ENCODE measurements around the gene PNLIPRP3.
"Not testable (repeated sequence)": the region's sequence is repeated elsewhere in the genome, so short reads cannot be mapped to it uniquely, and the experiment has no call there.

Gene PNLIPRP3

DNA sequence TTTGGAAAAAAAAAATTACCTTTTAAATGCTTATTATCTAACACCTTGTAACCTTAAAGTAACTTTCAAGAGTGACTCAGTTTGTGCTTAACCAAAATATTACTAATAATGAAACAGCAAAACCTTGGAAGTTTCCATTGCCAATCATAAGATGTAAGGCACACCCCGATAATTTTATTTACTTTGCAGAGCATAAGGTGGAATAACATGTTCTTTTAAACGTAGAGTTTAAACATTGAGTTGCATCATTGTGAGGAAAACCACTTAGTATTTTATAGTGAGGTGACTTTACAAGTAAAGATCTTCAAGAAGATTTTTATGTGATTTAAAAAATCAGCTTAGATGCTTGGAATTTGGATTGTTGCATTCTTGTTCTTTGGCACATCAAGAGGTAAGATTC, at the start of gene PNLIPRP3:
Gene PNLIPRP3, plus strand, starts transcription at position 177 of the 400 bp plus-strand sequence. Its CDS starts 166 bp downstream, at position 343.
- FAIRE-seq: no peak
- no peak for TF ChIP-seq POLR2A (IDR thresholded peaks at IDR 0.05; ENCODE audit: low read depth, low read length)

GRCh38 chr10:116382290-116382689, 45.4 kb upstream of the PNLIPRP3 start:
- TF ChIP-seq POLR2A (IDR thresholded peaks at IDR 0.05; ENCODE audit: low read depth, low read length): no peak
- FAIRE-seq (no peak), DNase-seq (ENCODE audit: insufficient read length, low spot score) (no peak)

More for the DNA sequence above, at the start of gene PNLIPRP3:
- no peak for DNase-seq (ENCODE audit: insufficient read length, low spot score)

- no peak for DNase-seq (ENCODE audit: insufficient read length, low spot score)
- TF ChIP-seq POLR2A (IDR thresholded peaks at IDR 0.05; ENCODE audit: low read depth, low read length): no peak
- FAIRE-seq: no peak
These were observed 42.3 kb upstream of the PNLIPRP3 start for GRCh38 chr10:116385311-116385710.

GRCh38 chr10:116385994-116386809, 41.4 kb upstream of the PNLIPRP3 start:
- no peak for TF ChIP-seq POLR2A (IDR thresholded peaks at IDR 0.05; ENCODE audit: low read depth, low read length)
- DNase-seq (ENCODE audit: insufficient read length, low spot score) (no peak), FAIRE-seq (peak; percentile 50)

- not testable (repeated sequence) for DNase-seq (ENCODE audit: insufficient read length, low spot score); FAIRE-seq
These were observed 34.3 kb upstream of the PNLIPRP3 start for GRCh38 chr10:116393246-116393831.

- FAIRE-seq (no peak), DNase-seq (ENCODE audit: insufficient read length, low spot score) (no peak)
- no peak for TF ChIP-seq POLR2A (IDR thresholded peaks at IDR 0.05; ENCODE audit: low read depth, low read length)
These were observed 32.2 kb upstream of the PNLIPRP3 start for GRCh38 chr10:116395223-116395985.

DNA sequence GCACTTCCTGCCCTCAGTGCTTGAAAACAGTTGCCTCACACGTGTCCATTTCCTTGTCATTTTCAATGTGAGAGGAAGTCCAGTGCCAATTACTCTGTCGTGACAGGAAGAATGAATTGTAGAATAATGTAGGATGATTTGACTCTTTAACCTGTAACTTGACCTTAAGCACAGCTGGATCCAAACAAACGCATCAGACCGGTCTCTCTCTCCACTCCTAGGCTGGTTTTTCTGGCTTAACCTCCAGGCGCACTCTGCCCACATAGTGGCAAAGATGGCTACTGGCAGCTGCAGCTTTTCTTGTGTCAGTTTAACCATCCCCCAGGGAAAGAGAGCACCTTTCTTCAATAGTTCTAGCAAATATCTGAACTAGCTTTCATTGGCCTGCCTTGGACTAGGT, 29.4 kb upstream of the PNLIPRP3 start:
- FAIRE-seq (no peak), DNase-seq (ENCODE audit: insufficient read length, low spot score) (no peak)
- no peak for TF ChIP-seq POLR2A (IDR thresholded peaks at IDR 0.05; ENCODE audit: low read depth, low read length)

GRCh38 chr10:116402858-116403257, 24.8 kb upstream of the PNLIPRP3 start:
- FAIRE-seq: no peak
- TF ChIP-seq POLR2A (IDR thresholded peaks at IDR 0.05; ENCODE audit: low read depth, low read length): no peak
- no peak for DNase-seq (ENCODE audit: insufficient read length, low spot score)

GRCh38 chr10:116403740-116404250, 23.9 kb upstream of the PNLIPRP3 start:
- TF ChIP-seq POLR2A (IDR thresholded peaks at IDR 0.05; ENCODE audit: low read depth, low read length): no peak
- DNase-seq (ENCODE audit: insufficient read length, low spot score): no peak
- no peak for FAIRE-seq

DNA sequence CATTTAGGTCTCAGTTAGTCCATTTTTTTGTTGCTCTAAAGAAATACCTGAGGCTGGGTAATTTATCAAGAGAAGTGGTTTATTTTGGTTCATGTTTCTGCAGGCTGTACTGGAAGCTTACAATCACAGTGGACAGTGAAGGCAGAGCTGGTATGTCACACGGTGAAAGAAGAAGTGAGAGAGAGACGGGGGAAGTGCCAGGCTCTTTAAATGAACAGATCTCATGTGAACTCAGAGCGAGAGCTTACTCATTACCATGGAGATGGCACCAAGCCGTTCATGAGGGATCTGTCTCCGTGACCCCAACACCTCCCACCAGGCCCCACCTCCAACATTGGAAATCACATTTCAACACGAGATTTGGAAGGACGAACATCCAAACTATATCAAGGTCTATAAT, 18.9 kb upstream of the PNLIPRP3 start:
- FAIRE-seq: no peak
- DNase-seq (ENCODE audit: insufficient read length, low spot score): no peak
- TF ChIP-seq POLR2A (IDR thresholded peaks at IDR 0.05; ENCODE audit: low read depth, low read length): no peak

- DNase-seq (ENCODE audit: insufficient read length, low spot score): no peak
- FAIRE-seq: no peak
- TF ChIP-seq POLR2A (IDR thresholded peaks at IDR 0.05; ENCODE audit: low read depth, low read length): no peak
These were observed 17.3 kb upstream of the PNLIPRP3 start for GRCh38 chr10:116410351-116410750.

- no peak for TF ChIP-seq POLR2A (IDR thresholded peaks at IDR 0.05; ENCODE audit: low read depth, low read length)
- no peak for FAIRE-seq
These were observed 9.8 kb upstream of the PNLIPRP3 start for GRCh38 chr10:116417821-116418220.

DNA sequence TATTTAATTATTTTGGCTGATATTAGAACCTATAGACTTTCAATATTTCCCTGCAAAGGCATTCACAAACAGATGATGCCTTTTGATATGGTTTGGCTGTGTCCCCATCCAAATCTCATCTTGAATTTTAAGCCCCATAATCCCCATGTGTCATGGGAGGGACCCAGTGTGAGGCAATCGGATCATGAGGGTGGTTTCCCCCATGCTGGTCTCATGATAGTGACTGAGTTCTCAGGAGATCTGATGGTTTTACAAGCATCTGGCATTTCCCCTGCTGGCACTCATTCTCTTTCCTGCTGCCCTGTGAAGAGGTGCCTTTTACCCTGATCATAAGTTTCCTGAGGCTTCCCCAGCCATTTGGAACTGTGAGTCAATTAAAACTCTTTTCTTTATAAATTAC, 9.3 kb upstream of the PNLIPRP3 start:
- FAIRE-seq (no peak), DNase-seq (ENCODE audit: insufficient read length, low spot score) (no peak)
- no peak for TF ChIP-seq POLR2A (IDR thresholded peaks at IDR 0.05; ENCODE audit: low read depth, low read length)

More at GRCh38 chr10:116417821-116418220, 9.8 kb upstream of the PNLIPRP3 start:
- DNase-seq (ENCODE audit: insufficient read length, low spot score): no peak

DNA sequence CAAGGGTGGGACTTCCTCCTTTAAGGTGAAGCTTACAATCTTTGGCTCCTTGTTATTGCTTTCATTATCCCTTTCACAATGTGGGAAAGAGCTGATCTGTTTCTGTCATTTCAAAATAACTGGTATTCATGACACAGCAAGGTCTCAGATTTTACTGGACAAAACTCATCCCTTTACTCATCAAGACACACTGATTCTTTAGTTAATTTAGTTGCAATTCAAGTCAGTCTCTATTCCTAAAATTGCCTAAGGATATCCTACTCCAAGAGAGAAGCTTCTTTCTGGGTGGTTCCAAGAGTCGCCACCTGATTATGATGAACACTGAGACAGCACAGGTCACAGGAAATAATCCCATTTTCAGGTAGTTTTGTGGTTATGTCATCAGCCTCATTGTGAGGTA, 5.8 kb upstream of the PNLIPRP3 start:
- FAIRE-seq (no peak), DNase-seq (ENCODE audit: insufficient read length, low spot score) (no peak)
- TF ChIP-seq POLR2A (IDR thresholded peaks at IDR 0.05; ENCODE audit: low read depth, low read length): no peak

All from H54 (cell line).